Eye (tissue), 1 donor: ENCODE data around the gene SYT2.
A peak's percentile ranks its signal among the peaks of the same experiment; 100 is the strongest.
"Not testable (repeated sequence)": the region's sequence is repeated elsewhere in the genome, so short reads cannot be mapped to it uniquely, and the experiment has no call there.

Experiments used
- DNase-seq: peaks from one replicate; pipeline ENCODE4 v3.0.0-alpha.2; 2015

Gene SYT2

DNA sequence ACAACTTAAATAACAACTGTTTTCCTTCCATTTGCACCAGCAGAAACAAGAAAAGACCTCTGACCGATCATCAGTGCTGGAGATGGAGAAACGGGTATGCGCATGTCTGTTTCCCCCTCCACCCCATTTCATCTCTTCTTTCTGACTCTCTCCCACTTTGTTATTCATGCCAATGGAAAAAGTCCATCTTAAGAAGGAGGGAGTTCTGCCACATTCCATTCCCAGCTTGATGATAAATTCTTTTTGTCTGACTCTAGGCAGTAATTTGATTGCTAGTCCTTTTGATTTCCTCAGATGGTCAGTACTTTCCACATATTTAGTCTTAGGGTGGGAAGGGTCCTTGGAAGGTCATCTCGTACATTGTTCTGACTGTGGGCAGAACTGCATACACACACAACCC lies 142.5 kb downstream of the SYT2 start:
- DNase-seq = no peak

DNA sequence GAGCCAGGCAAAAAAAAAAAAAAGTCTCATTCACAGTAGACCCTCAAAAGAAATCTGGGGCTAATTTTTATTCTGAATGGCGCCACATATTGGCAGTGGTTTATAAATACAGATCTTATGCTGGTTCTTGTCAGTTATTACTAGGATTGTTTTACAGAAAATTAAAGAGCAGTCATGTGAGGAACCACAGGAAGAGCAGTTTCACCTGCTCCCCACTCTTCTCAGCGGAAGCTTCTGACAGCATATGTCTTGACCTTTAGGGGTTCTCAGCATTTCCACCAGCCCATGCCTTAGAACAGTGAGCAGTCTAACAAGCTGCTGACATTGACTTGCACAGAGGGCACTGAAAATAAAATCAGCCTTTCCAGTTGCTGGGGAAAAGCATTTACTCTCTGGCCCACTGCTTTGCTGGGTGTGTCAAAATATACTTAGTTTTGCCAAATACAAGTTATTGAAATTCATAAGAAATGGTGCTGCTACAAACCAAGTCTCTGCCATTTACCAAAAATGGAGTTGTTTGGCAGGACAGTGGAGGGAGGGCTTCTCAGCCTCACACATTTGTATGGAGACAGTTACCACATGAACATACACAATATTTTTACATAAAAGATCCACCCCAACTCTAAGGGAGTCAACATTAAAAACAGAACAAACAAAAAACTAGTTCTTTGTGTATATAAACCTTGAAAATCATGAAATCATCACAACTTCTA lies 144.2 kb downstream of the SYT2 start:
- no peak for DNase-seq

DNA sequence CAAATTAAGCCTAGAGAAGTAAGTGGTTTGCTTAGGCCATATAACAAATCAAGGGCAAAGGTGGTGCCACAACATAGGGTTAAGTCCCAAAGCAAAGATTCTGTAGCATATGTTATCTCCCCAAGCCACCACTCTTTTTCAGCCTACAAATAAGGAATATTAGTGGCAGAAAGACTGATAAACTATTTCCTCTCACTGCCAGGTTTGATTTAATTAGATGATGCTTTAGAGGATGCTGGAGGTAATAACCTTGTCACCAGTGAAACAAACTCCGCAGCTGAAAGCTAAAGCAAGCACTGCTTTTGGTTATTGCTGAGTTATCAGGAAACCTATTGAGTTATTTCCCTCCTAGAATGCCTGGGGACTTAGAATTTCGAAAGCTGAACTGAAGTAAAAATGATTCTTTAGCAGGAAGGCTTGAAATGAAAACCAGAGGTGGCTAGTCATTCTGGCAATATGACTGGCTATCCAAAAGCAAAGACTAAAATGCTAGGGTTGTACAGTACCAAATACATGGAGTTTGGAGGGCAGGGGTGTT lies 145.2 kb downstream of the SYT2 start:
- DNase-seq = no peak

DNA sequence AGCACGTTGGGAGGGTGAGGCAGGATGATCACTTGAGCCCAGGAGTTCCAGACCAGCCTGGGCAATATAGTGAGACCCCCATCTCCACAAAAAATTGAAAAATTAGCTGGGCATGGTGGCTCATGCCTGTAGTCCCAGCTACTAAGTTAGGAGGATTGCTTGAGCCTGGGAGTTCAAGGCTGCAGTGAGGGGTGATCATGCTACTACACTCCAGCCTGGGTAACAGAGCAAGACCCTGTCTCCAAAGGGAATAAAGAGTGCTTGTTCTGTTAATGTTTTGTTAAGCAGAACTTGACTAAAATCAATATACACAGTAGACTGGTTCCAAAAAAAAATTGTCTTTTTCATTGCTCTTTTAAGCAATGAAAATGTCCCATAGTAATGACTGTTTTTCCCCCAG lies 146.4 kb downstream of the SYT2 start:
- DNase-seq = no peak

DNA sequence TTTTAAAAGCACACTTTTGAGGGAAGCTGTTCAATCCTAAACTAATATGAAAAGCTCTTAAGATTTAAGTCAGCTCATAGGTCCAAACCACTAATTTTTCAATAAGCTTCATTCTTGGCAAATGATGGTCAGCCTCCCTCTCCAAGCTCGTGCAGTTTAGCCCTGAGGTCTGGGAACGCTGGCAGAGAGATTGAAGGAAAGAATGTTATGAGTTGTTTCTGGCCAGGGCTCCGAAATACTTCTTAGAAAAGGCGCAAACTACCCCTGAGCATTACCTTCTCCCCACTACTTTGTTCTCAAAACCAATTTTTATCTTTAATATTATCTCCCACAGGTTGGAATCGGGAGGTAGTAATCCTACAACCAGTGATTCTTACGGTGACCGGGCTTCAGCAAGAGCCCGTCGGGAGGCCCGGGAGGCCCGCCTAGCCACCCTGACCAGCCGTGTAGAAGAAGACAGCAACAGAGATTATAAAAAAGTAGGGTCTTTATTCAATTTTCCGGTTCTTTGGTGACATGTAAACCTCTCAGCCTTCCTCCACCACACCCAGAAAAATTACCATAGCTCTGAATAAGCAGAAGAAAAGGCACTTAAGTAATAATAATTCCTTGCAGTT lies 147.7 kb downstream of the SYT2 start:
- DNase-seq = peak; percentile 64

DNA sequence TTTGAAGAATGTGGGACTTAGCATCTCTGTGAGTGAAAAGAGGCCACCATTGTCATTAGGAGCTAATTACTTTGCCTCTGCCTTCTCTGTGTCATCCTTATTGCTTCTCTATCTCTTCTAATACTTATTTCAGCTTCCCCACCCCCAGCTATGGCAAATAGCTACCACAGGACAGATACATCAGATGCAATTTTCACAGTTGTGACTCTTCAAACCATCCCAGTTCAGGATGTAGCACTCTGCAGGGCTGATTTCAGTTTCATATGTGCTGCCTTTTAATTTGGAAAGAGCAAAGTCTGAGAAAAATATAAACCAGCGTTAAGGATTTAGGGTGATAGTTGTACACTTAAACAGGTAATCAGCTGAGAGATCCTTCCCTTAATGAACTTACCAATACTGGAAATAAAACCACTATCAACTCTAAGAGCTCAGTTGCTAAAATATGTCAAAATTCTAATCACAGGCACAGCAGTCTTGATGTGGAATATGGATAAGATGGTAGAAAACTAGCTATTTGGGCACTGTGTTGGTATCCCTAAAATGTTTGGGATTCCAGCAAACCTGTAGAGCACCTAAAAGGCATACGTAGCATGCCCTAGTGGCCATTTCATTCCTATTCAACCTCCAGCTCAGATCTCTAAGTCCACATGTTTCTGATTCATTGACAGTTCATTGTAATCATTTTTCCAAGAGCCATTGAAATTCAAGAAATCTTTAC lies 148.4 kb downstream of the SYT2 start:
- no peak for DNase-seq

DNA sequence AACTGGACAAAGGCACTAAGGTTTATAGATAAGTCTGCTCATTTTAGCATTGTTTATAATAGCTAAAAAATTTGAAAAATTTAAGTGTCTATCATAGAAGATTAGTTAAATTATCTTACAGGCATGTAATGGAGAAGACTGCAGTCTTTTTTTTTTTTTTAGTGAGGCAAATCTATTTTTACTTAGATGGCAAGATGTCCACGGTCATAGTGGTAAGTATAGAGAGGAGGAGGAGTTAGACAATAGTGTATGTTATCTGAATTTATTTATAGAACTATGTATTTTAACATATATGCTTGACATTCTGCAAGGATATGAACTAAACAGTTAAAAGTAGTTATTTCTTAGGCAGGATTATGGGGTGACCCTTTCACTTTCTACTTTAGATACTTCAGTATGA lies 149.0 kb downstream of the SYT2 start:
- no peak for DNase-seq

DNA sequence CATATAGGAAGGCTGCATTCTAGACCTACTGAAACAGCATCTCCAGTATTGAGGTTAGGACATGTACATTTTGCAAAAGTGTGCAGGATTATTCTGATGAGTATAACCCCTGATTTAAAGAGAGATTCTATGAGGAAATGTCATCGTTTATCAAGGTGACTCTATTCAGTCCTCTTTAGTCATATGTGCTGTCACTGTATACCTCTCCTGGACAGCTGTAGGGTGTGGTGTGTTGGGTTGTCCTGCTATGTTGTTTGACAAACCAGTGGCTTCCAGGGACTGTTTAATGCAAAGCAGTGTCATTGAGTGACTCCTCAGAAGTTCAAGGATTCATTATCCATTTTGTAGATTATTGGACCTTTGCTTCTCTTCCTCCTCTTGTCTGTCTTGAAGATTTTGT lies 152.6 kb downstream of the SYT2 start:
- not testable (repeated sequence) for DNase-seq

DNA sequence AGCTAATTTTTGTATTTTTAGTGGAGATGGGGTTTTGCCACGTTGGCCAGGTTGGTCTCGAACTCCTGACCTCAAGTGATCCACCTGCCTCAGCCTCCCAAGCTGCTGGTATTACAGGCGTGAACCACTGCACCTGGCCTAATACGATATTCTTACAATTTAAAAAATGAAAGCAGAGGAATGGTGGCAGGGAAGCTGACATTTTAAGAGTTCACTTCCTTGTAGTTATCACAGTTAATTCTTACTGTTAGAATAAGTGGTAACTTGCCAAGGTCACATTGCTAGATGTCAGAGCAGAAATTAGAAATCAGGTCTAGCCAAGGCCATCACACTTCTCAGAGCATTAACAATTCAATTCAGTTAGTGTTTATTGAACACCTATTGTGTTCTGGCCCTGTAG lies 154.2 kb downstream of the SYT2 start:
- DNase-seq = not testable (repeated sequence)

DNA sequence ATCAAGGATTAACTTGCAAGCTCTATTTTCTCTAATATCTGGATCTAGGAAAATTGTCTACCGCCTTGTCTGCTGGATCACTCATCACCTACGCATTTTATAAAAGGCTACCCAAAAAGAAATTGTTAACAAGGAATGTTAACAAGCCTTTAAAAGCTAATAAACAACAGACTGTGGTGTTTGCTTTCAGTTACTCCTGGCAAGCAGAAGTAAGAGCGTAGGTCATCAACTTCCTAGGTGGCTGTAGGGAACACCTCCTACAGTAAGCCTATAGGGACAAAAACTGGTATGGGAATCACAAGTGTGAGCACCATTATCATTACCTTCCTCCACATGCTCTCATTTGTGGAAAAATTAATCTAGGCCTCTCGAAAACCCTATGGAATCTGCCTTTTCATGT lies 155.6 kb downstream of the SYT2 start:
- not testable (repeated sequence) for DNase-seq

DNA sequence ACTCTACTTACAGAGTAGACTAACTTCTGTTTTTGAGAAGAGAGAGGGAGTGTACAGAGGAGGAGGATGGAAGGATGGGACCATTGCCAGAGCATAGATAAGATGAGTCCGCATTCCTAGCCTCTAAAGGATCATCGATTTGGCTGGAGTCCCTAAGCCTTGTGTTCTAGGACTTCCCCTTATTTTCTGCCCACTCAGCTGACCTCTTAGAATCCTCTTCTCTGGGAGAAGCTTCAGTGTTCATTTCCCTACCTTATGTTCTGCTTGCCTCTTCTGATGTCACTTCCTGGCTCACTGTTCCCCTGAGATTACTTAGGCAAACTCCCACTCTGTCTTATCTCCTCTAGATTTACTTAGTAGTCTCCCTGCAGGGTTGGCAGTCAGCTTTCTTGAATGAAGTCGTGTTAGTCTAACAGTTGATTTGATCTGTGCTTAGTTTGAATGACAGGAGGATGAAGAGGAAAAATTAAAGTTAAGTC lies 156.7 kb downstream of the SYT2 start:
- no peak for DNase-seq

DNA sequence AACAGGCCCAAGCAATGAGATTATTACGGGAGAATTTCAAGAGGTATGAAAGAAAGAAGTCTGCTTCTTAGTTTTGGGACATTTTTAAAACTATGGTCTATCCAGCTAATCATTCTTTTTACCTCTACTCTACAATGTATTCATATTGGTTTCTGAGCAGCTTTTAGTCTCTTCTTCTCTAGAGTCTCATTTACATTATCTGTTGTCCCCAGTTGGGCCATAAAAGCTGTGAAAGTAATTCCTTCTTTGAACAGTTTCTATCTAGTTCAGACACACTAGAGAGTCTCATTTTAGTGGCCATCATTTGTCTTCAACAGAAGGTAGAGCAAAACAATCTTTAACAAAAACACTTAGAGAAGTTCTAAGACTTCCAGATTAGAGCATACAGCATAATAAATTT lies 157.2 kb downstream of the SYT2 start:
- DNase-seq = not testable (repeated sequence)

DNA sequence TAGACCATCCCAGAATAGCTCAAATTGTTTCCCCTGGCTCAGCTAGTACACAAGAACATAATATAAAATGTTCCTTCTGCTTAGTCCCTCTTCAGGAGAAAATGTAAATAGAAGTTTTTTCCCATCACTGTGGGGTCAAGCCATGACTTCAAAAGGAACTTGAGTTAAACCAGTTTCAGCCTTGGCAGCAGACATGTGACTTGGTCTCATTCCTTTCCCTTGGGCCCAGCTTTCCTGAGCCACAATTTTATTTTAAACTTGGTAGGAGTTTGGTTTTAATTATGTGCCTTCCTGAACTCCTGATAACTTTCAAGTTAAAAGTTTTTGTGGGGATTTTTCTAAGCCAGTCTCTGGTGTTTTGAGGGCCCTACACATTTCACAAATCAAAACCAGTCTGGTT lies 157.6 kb downstream of the SYT2 start:
- not testable (repeated sequence) for DNase-seq

DNA sequence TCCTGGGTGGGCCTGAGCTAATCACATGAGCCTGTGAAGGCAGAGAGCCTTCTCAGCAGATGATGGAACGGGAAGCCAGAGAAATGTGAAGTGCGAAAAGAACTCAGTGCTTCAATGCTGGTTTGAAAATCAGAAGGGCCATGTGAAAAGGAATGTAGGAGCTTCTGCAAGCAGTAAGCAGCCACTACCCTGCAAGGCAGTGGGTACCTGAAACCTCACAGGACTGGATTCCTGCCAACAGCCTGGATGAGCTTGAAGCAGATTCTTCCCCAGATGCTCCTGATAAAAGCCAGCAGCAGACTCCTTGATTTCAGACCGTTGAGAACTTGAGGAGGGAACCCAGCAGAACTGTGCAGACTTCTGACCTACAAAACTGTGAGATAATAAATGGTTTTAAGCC lies 158.6 kb downstream of the SYT2 start:
- DNase-seq = no peak

DNA sequence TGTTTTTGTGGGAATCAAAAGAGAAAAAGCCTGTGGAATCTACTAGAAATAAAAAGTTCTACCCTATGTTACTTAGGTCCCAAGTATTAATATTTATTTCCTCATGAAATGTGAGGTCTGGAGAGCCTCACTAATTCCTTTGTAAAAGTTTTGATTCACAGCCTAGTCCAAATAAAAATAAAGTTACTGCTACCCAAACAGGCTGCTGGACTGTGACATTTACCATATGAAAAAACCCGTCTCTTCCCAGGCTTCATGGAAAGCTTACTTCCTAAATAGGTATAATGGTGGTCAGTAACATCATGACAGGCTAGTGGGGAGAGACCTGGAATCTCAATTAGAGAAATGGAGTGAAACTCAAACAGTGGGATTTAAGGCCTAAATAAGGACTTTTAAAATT lies 160.2 kb downstream of the SYT2 start:
- not testable (repeated sequence) for DNase-seq

DNA sequence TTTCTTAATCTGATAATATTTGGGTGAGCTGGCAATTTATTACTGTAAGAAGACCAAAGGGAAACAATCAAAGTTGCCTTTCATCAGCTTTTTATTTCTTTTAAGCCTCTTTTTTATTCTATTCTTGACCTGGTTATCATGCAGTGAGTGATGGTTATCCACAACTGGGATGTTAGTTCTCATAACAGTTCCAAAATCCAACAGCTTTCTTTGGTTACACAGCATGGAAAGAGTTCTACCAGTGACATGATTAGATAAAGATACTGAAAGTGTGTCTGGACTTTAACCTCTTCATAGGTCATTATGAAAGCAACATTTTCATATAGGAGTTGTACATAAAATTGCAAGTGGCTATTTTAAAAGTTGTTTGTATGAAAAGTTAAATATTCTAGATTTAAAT lies 163.0 kb downstream of the SYT2 start:
- no peak for DNase-seq

DNA sequence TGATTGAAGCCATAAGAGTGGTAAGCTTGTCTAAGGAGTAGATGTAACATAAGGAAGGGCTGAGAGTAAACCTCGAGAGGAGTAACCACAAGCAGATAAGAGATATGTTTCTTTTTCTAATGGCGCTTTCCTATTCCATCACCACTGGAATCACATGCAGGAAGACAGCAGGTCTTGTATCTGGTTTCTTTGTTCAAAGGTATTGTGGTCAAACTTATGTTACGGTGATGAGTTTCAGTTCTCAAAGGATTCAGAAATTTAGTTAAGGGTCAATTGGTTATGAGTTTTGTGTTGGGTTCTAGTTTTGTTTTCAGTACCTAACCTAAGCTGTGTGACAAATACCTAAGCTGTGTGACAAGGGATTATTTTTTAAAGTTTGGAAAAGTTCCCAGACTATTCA lies 163.5 kb downstream of the SYT2 start:
- not testable (repeated sequence) for DNase-seq

DNA sequence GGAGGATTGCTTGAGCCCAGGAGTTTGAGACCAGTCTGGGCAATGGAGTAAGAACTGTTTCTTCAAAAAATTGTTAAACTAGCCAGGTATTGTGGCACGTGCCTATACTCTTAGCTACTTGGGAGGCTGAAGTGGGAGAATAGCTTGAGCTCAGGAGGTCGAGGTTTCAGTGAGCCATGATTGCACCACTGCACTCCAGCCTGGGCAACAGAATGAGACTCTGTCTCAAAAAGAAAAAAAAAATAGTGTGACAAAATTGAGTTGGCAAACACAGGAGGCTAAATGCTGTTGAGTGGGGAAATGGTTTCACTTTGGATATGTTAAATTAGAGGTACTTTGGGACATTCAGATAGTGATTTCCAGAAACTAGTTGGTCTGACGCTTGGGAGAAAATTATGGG lies 163.9 kb downstream of the SYT2 start:
- DNase-seq = not testable (repeated sequence)

DNA sequence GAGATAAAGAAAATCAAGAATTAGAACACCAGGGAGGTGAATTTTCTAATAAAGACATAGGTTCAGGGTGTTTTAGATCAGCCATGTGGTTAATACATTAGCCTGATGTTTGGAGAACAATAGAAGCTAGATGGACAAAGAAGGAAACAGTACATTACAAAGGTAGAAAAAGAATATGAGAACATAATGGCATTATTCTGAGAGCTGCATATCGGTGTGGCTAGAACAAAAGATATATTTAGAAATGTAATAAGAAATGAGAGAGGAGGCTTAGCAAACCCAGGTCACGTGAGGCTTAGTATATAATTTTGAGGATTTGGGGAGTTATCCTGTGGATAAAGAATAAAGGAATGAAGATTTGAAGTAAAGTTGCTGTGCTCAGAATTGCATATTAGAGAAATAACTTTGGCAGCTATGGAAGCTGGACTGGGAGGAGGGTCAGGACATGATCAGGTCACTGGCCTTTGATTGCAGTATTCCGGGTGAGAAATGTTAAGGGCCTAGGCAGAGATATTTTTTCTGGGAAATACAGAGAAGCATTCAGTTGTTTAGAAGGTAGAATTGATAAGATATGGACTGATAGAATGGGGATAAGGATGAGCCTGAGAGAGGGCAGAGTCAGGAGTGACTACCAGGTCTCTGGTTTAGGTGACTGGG lies 164.5 kb downstream of the SYT2 start:
- not testable (repeated sequence) for DNase-seq

DNA sequence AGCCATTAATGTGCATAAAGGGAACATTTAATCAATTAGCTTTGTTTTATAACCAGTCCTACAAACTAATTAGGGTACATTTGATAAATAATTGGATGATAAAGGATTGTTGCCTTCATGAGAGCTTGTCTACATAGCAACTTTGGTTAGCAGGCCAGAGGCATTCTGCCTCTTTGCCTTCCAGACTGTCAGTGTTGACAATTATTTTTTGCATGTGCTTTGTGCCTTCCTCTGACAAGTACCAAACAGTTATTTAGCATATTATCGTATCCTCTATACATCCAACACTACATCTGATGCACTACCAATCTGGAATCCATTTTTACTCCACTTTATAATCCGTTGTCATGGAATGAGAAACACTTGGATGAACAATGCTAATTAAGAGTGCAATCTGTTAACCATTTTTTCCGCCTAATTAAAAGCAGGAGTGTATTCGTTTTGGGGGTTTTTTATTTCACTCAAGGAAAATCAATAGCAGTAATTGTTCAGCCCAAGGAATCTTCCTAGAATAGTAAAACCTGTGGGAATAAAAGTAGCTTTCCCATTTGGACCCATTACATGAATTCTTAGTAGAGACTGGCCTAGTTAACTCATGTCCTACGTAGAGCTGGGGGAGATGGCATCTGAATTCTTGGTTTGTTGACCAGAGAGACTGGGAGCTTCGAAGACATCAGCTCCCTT lies 165.3 kb downstream of the SYT2 start:
- DNase-seq = peak; percentile 58

DNA sequence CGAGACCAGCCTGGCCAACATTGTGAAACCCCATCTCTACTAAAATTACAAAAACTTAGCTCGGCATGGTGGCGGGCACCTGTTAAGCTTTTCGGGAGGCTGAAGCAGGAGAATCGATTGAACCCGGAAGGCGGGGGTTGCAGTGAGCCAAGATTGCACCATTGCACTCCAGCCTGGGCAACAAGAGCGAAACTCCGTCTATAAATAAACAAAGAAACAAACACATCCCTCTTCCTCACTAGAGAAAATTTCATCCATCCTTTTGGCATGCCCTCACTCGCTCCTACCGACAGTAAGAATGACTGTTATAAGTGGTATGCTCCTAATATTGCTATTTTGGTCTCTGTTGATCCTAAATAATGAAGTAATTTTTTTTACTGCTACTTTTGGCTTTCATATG lies 166.7 kb downstream of the SYT2 start:
- not testable (repeated sequence) for DNase-seq

DNA sequence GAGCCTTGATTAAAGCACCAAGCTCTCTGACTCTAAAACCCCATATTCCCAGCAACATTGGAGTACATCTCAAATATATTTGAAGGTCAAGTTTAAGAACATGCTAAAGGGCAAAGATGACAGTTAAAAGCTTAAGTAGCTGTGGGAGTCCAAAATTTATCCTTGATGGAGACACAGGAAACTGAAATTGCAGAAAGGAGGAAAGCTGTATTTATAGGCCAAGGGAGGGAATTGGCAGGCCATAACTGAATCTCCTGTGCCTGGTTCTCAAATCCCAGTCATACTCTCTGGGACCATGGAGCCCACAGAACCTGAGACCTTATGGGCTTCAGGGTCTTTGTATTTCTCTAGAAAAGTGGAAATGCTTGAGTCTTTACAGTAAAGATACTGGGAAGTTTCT lies 167.8 kb downstream of the SYT2 start:
- DNase-seq = not testable (repeated sequence)

DNA sequence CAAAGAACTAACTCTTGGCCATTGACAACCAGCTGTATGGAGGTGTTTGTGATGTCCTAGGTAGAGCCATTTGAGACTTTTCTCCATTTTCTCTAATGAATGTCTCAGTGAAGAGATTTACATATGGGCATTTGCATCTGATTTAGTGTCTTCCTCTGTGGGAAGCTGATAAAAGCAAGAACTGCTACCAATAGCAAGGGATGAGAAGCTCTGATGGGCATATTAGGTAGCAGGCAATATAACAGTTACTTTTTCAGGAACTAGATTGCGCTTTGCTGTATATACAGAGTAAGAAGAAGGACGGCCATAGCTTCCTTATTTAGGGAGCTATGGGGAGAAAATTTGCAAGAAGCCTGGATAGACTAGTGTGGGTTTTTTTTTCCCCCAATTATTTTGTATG lies 169.4 kb downstream of the SYT2 start:
- DNase-seq = not testable (repeated sequence)
